GM21528 (cell line): ENCODE data around the gene PEX11G.
A peak's percentile ranks its signal among the peaks of the same experiment; 100 is the strongest.

Experiments used
- ATAC-seq: cut with Tn5 transposase; IDR thresholded peaks from one replicate; pipeline ENCODE4 v1.9.1; 2021; ENCODE audit warnings: mild to moderate bottlenecking, moderate library complexity; ENCODE audit not compliant: unreplicated experiment, low FRiP score

PEX11G gene

DNA sequence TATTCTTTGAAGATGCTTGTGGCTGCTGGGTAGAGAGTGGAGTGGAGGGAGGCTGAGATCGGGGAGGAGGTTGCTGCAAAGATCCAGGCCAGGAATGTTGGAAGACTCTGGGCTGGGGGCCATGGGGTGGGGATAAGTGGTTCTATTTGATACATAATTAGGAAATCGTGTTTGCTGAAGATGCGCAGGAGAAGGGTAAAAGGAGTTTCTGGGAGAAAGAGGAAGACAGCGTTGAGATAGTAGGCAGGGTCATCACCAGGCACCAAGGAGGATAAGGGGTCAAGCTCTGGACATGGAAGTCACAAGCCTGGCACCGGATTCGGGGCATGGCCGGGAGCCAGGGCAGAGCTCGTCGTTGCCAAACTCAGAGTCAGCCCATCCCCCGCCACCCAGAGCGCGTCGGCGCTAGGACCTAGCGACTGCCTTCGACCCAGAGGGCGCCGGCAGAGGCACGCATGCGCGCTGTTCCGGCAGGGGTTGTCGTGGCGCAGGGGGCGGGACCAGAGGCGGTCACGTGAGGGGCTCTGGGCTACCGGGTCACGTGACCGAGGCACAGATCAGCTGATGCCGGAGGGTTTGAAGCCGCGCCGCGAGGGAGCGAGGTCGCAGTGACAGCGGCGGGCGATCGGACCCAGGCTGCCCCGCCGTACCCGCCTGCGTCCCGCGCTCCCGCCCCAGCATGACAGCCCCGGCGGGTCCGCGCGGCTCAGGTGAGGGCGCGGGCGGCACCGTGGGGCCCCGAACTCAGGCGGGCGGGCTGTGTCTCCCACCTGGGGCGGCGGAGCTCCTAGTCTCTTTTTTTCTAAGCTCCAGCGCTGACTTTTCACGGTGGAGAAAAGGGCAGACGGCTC lies 33.5 kb upstream of the PEX11G start, which contains the start of gene MCOLN1:
Gene MCOLN1, plus strand, starts transcription at position 553 of the 851 bp plus-strand sequence. Its CDS starts 127 bp downstream, at position 680.
- peak; percentile 67 for ATAC-seq

DNA sequence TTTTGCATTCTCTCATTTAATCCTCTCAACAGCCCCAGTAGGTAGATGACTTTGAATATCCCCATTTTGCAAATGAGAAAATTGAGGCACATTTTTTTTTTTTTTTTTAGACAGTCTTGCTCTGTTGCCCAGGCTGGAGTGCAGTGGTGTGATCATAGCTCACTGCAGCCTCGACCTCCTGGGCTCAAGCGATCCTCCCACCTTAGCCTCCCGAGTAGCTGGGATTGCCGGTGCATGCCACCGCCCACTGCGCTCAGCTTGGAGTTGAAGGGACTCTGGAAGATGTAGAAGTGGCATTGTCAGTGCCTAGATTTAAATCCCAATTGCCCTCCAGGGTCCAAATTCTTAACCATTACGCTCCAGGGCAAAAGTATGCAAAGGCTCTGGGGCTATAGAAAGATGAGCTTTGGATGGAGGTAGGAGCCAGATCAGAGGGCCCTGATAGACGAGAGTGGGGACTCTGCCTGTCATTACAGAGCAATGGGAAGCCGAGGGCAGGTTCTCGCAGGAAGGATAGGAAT lies 32.8 kb upstream of the PEX11G start:
- no peak for ATAC-seq

DNA sequence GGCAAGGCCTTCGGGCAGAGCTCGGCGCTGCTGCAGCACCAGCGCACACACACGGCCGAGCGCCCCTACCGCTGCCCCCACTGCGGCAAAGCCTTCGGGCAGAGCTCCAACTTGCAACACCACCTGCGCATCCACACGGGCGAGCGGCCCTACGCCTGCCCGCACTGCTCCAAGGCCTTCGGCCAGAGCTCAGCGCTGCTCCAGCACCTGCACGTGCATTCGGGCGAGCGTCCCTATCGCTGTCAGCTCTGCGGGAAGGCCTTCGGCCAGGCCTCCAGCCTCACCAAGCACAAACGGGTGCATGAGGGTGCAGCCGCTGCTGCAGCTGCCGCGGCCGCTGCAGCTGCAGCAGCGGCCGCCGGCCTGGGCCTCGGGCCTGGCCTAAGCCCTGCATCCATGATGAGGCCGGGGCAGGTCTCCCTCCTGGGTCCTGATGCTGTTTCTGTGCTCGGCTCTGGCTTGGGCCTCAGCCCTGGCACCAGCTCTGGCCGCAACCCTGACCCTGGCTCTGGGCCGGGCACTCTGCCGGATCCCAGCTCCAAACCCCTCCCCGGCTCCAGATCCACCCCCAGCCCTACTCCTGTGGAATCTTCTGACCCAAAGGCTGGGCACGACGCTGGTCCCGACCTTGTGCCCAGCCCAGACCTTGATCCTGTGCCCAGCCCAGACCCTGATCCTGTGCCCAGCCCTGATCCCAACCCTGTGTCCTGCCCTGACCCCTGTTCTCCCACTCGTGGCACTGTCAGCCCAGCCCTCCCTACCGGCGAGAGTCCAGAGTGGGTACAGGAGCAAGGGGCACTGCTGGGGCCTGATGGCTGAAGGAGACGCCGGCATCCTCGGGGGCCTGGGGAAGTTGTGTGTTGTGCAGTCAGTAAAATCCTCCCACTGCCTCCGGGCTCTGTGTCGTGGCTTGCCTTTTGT lies 31.6 kb upstream of the PEX11G start:
- no peak for ATAC-seq

DNA sequence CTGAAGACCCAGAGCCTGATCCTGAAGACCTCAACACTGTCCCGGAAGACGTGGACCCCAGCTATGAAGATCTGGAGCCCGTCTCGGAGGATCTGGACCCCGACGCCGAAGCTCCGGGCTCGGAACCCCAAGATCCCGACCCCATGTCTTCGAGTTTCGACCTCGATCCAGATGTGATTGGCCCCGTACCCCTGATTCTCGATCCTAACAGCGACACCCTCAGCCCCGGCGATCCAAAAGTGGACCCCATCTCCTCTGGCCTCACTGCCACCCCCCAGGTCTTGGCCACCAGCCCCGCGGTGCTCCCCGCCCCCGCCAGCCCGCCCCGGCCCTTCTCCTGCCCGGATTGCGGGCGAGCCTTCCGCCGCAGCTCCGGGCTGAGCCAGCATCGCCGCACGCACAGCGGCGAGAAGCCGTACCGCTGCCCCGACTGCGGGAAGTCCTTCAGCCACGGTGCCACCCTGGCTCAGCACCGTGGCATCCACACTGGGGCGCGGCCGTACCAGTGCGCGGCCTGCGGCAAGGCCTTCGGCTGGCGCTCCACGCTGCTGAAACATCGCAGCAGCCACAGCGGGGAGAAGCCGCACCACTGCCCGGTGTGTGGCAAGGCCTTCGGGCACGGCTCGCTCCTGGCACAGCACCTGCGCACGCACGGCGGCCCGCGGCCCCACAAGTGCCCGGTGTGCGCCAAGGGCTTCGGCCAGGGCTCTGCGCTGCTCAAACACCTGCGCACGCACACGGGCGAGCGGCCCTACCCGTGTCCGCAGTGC lies 30.7 kb upstream of the PEX11G start:
- ATAC-seq: no peak

GRCh38 chr19:7516878-7517277 lies 28.0 kb upstream of the PEX11G start:
- ATAC-seq: no peak

DNA sequence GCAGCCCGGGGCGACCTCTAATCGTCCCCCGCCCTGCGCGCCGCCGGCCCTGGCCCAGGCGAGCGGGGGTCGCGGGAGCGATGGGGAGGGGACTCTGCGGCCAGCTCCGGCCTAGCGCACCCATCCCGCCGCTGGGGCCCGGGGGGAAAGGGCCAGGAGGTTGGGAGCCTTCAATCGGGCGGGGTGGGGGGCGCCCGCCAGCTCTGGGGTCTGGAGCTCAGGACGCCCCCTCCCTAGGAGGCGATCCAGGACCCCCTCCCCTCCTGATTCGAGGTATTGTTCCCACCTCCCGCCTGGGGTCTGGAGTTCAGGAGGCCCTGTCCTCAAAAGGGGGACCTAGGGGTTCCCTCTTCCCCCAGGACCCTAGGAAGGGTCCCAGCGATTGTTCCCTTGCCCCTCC lies 27.5 kb upstream of the PEX11G start:
- no peak for ATAC-seq

- ATAC-seq: no peak
These were observed 26.9 kb upstream of the PEX11G start, which contains the start of gene ZNF358 for GRCh38 chr19:7515645-7516151. ZNF358 (plus strand) TSS chr19:7516103; CDS start chr19:7519243, 3,140 bp downstream.

DNA sequence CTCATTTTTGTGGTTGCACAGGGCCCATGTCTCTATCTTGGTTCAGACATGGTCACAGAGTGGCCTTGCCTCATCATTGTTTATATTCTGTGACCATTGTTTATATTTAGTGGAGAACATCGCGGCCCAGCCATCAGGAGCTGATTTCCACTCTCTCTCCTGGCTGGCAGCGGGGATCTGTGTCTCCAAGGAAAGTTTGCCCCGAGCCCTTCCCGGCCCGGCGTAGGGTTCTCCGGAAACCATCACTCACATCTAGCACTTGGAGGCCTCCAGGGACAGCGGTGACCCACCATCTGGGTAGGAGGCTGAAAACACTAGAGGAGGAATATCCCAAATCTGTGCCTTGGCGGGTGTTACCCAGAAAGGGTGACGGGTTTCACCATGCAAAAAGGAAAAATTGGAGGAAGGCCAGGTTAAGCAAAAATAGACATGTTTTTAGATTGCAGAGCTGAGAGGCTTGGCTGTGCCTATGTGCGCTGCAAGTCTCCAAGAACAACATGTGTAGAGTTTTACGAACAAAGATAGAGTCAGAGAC lies 26.3 kb upstream of the PEX11G start:
- ATAC-seq: no peak

DNA sequence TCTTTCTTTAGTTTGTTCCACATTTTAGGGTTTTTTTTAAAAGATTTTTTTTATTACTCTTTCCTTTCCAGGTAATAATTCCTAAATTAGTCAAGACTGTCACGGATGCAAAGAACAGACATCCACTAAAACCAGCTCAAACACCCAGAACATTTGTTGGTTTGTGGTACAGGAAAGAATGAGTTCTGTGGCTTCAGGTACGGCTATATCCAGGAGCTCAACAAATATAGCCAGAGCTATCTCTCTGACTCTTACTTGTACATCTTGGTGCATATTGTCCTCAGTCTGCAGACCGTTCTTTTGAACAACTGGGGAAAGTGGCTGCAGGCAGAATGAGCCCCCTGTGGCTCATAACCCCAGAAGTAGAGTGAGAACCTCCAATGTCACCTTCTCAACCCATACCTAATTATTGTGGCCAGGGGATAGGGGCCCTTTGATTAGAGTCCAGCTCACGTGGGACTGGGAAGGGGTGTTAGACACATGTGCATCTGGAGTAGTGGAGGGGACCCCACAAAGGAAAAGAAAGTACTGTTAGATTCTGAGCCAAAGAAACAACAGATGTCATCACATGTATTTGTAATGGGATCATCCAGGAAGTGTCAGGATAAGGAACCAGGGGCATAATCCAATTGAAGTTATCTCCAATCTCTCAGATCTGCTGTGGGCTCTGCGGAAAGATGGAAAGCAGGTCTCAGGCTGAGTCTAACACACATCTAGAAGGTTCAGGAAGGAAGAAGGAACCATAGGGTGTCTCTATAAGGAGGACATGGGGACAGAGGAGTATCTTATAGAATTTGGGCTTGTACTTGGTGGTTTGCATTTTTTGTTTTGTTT lies 25.2 kb upstream of the PEX11G start:
- no peak for ATAC-seq

- no peak for ATAC-seq
These were observed 23.6 kb upstream of the PEX11G start for GRCh38 chr19:7512400-7512851.

- no peak for ATAC-seq
These were observed 20.8 kb upstream of the PEX11G start for GRCh38 chr19:7509625-7510024.

DNA sequence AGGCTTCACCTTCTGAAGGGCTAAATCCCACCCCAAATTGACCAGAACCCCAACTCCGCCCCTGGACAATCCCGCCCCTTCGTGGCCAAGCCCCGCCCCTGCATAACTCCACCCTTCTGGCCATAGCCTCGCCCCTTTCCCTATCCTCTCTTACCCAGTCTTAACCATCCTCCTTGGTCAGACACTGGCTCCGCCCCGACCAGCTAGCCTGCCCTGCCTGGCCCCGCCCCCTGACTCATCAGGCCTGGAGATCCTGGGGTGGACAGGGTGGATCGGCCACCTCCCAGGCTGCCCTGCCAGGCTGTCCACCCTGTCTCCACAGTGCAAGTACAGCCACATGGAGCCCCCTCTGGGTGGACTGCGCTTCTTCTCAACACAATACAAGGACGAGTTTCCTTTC lies 19.0 kb upstream of the PEX11G start:
- ATAC-seq: no peak

DNA sequence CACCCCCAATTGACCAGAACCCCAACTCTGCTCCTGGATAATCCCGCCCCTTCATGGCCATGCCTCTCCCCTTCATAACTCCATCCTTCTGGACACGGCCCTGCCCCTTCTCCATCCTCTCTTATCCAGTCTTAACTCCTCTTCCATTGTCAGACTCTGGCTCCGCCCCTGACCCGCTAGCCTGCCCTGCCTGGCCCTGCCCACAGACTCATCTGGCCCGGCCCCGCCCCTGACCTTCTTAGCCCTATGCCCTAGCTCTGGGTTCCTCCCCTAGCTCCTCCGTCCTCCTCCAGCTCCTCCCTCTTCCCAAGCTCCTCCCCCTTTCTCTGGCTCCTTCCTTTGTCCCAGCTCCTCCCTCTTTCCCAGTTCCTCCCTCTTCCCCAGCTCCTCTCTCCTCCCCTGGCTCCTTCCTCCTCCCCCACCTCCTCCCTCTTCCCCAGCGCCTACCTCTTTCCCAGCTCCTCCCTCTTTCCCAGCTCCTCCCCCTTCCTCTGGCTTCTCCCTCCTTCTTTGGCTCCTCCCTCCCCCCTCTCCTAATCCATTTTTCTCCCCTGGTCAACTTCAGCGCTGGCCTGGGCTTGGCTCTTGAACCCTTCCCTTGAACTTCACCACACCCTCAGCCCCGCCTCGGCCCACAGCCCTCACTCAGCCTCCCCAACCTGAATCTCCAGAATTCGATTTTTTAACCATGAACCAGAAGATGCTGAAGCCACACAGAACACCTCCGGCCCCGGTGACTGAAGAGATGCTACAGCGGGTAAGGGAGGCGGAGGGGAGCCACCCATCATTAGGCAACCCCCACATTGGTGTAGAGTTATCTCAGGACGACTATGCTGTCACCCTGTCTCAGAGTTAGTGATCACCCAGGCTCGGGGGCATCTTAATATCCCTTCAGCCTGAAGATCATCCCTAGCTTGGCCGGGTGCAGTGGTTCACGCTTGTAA lies 17.8 kb upstream of the PEX11G start:
- no peak for ATAC-seq

DNA sequence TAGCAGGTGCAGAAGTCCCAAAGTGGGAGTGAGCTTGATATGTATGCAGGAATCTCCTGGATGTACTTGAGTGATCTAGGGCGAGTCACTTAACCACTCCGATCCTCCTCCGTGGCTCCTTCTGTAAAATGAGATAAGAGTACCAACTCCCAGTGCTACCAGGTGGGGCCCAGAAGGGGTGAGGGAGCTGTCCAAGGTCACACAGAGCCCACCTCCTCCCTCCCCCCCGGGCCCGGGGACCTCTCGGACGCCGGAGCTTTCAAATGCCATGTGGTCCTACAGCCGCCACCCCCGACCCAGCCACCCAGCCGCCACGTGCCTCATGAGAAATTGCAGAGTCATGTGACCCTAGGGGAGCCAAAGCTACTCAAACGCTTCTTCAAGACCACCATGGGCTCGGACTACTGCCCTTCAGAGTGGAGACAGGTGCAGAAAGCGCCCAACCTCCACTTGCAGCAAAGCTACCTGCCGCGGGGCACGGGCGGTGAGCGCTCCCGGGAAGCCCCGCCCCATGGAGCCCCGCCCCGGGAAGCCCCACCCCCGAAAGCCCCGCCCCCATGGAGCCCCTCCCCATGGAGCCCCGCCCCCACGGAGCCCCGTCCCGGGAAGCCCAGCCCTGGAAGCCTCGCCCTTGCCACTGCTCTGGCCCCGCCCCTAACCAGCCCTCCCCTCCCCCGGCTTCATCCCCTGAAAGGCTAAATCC lies 17.0 kb upstream of the PEX11G start:
- no peak for ATAC-seq

DNA sequence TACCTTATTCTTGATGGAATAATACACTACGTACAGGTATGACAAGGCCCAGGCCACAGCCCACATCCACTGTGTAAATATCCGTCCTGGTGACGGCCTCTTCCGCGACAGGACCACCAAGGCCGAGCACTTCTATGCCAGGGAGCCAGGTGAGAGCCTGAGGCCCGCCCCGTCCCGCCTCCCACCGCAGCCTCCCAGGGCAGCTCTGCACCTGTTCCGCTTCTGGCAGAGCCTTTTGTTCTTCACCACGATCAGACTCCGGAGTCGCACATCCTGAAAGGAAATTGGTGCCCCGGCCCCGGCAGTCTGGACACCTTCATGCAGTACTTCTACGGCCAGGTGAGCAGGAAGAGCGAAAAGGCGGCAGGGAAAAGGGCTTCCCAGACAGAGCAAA lies 16.4 kb upstream of the PEX11G start:
- ATAC-seq: no peak

- ATAC-seq: no peak
These were observed 15.8 kb upstream of the PEX11G start for GRCh38 chr19:7504684-7505083.

DNA sequence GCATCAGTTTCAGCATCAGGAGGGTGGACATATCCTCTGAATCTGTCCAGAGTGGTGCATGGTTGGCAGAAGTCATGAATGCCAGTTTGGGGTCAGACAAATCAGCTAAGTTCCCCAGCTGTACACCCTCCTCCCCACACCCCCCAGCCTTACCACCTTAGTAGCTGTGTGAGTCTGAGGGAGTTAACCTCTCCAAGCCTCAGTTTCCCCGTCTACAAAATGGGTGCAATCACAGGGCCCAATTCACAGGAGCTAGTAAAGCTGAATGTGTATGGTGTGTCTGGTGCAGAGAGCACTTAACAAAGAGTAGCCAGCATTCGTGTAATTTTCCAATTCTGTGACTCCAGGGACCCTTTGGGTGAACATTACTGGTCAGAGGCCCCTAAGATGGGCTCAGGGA lies 13.7 kb upstream of the PEX11G start:
- ATAC-seq: no peak
